Nephron progenitor cell (in vitro differentiated cells): ENCODE data around the gene SYNJ1.
"Not testable (repeated sequence)": the region's sequence is repeated elsewhere in the genome, so short reads cannot be mapped to it uniquely, and the experiment has no call there.

Experiments used
- DNase-seq: peaks from one replicate; pipeline ENCODE4 v3.0.0; 2021
- H3K27ac Mint-ChIP-seq: 2 replicates; pipeline ENCODE4 v1.8.0; 2021; ENCODE audit warnings: mild to moderate bottlenecking, moderate library complexity, mixed read lengths
- H3K27me3 Mint-ChIP-seq: 2 replicates; pipeline ENCODE4 v1.8.0; 2021; ENCODE audit warnings: mild to moderate bottlenecking, low read depth, mixed read lengths; ENCODE audit not compliant: poor library complexity
- H3K36me3 Mint-ChIP-seq: 2 replicates; pipeline ENCODE4 v1.8.0; 2021; ENCODE audit warnings: low read depth, mixed read lengths
- H3K4me1 Mint-ChIP-seq: 2 replicates; pipeline ENCODE4 v1.8.0; 2021; ENCODE audit warnings: mixed read lengths
- H3K4me3 Mint-ChIP-seq: 2 replicates; pipeline ENCODE4 v1.8.0; 2021; ENCODE audit warnings: mild to moderate bottlenecking, moderate library complexity, mixed read lengths
- H3K9me3 Mint-ChIP-seq: 2 replicates; pipeline ENCODE4 v1.8.0; 2021; ENCODE audit warnings: mild to moderate bottlenecking, moderate library complexity, mixed read lengths
- TF ChIP-seq, protein P1 (sequence below): fragments of 200-600 bp; sonication (generic); IDR thresholded peaks from 2 replicates; pipeline ENCODE4 v1.5.0; 2021; ENCODE audit warnings: antibody characterized with exemption

SYNJ1 gene

DNA sequence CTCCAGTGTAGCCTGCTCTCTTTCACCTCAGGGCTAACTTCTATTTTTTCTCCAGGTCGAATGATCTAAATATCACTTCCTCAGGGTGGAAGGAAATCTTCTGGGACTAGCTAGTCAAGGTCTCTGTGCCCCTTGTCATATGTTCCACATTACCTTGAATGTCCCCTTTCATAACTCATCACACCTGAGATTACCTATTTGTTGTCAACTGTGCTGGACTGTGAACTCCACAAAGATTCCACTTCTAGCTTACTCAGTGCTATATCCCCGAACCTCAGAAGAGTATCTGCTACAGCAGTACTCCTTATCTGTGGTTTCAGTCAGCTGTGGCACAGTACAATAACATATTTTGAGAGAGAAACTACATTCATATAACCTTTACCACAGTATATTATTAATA lies 14.6 kb upstream of the SYNJ1 start:
- H3K9me3 Mint-ChIP-seq, result no peaks in the 10 kb centered on the region
- H3K36me3 Mint-ChIP-seq, result peaks cover 93% of the 10 kb centered on the region
- peak overlapping the region; percentile 6 for H3K27ac Mint-ChIP-seq
- TF ChIP-seq, protein P1, sequence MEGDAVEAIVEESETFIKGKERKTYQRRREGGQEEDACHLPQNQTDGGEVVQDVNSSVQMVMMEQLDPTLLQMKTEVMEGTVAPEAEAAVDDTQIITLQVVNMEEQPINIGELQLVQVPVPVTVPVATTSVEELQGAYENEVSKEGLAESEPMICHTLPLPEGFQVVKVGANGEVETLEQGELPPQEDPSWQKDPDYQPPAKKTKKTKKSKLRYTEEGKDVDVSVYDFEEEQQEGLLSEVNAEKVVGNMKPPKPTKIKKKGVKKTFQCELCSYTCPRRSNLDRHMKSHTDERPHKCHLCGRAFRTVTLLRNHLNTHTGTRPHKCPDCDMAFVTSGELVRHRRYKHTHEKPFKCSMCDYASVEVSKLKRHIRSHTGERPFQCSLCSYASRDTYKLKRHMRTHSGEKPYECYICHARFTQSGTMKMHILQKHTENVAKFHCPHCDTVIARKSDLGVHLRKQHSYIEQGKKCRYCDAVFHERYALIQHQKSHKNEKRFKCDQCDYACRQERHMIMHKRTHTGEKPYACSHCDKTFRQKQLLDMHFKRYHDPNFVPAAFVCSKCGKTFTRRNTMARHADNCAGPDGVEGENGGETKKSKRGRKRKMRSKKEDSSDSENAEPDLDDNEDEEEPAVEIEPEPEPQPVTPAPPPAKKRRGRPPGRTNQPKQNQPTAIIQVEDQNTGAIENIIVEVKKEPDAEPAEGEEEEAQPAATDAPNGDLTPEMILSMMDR, result no peak
- H3K4me3 Mint-ChIP-seq, result no peak overlapping the region
- H3K27me3 Mint-ChIP-seq, result no peaks in the 10 kb centered on the region
- H3K4me1 Mint-ChIP-seq, result no peaks in the 10 kb centered on the region
- no peak for DNase-seq

DNA sequence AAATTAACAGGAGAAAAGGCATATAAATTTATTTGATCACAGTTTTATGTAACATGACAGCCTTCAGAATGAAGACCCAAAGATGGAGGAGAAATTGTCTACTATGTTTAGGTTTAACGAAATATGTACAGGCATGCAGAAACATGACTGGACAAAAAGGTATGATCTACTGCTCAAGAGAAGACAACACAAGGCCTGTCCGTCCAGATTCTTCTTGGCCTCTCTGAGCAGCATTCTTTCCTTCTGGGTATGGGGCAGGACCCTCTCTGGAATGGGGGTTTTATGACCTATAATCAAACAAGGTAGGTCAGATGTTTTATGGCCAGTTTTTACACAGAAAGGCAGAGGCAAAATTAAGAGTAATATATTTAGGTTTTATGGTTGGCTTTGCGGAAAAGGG lies 13.5 kb upstream of the SYNJ1 start:
- Mint-ChIP-seq H3K27me3 (no peaks in the 10 kb centered on the region), H3K4me3 (no peak overlapping the region), H3K27ac (peak overlapping the region; percentile 63), H3K4me1 (no peaks in the 10 kb centered on the region), H3K9me3 (no peaks in the 10 kb centered on the region), H3K36me3 (peaks cover 87% of the 10 kb centered on the region)
- DNase-seq, result no peak
- TF ChIP-seq, protein P1, result no peak

DNA sequence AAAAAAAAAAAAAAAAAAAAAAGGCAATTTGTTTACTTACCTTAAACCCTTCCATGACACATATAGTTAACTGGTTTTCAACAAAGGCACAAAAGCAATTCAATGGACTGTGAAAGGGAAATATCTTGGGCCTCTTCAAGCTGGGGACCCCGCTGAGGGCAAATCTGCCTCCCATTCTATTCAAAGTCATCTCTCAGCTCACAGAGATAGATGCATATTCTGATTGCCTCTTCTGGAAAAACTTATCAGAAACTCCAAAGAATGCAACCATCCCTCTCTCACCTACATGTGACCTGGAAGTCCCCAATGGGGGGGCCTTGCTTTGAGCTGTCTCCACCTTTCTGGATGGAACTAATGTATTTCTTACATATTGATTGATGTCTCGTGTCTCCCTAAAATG lies 12.1 kb upstream of the SYNJ1 start:
- H3K9me3 Mint-ChIP-seq, result no peaks in the 10 kb centered on the region
- TF ChIP-seq, protein P1, result no peak
- DNase-seq, result no peak
- H3K36me3 Mint-ChIP-seq, result peaks cover 83% of the 10 kb centered on the region
- no peak overlapping the region for H3K27ac Mint-ChIP-seq
- no peaks in the 10 kb centered on the region for H3K4me1 Mint-ChIP-seq
- no peaks in the 10 kb centered on the region for H3K27me3 Mint-ChIP-seq
- no peak overlapping the region for H3K4me3 Mint-ChIP-seq

DNA sequence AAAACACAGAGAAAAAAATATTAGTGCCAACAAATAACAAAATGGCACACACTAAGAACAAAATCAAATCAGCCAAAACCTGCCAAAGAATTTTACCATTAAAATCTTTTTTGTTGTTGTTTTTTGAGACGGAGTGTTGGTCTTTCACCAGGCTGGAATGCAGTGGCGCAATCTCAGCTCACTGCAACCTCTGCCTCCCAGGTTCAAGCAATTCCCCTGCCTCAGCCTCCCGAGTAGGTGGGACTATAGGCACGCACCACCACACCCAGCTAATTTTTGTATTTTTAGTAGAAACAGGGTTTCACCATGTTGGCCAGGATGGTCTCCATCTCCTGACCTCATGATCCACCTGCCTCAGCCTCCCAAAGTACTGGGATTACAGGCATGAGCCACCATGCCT lies 8.3 kb upstream of the SYNJ1 start:
- DNase-seq, H3K9me3 Mint-ChIP-seq, H3K4me3 Mint-ChIP-seq, H3K27ac Mint-ChIP-seq, H3K4me1 Mint-ChIP-seq, H3K27me3 Mint-ChIP-seq: not testable (repeated sequence)
- peaks cover 60% of the 10 kb centered on the region for H3K36me3 Mint-ChIP-seq

DNA sequence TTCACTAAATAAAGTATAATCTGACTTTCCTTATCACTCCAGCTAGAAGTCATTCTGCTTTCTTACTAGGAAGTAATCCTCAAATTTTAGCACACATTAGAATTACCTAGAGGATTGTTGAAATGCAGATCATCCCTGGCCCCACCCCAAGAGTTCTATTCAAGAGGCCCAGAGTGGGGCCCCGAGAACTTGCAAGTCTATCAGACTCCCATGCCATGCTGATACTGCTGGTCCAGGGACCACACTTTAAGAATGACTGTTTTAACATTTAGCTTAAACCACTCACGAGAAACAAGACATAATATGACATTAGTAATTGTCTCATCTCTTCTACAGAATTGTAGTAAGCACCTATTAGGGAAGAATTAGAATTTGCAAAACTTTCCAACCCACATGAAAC lies 7.7 kb upstream of the SYNJ1 start:
- no peak for DNase-seq
- Mint-ChIP-seq H3K4me1 (no peaks in the 10 kb centered on the region), H3K27me3 (no peaks in the 10 kb centered on the region), H3K4me3 (no peak overlapping the region), H3K36me3 (peaks cover 54% of the 10 kb centered on the region), H3K27ac (no peak overlapping the region), H3K9me3 (no peaks in the 10 kb centered on the region)
- TF ChIP-seq, protein P1, result no peak

DNA sequence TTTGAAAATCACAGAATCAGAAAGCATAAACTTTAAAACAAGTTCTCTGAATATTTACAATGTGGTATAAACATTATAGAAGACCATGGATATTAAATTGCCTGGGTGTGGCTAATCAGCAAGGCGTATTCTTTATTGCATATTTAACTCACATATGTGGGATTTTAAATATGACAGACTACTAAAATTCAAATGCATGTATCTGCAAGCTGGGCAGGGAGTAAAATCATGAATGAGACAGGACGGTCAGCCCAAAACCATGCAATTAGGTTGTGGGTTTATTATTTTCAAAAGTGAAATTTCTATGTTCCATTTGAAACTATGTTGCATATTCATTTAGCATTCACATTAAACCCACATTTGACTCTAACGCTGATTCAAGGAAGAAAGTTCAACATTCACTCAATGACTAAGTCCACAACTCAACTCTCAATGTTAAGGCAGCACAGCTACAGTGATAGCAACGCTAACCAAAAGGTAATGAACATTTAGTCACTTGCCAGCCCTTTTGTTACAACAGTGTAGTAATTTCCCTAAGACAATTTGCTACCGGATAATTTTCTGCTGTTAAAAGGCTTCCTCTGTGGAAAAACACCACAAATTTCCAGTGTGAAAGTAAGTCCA lies 6.3 kb upstream of the SYNJ1 start:
- no peak for DNase-seq
- Mint-ChIP-seq H3K27me3 (no peaks in the 10 kb centered on the region), H3K27ac (no peak overlapping the region), H3K9me3 (no peaks in the 10 kb centered on the region), H3K36me3 (peaks cover 43% of the 10 kb centered on the region), H3K4me3 (no peak overlapping the region), H3K4me1 (no peaks in the 10 kb centered on the region)
- TF ChIP-seq, protein P1, result no peak
